NOMO-1 treated with dmso at 0.1 percent for 144 hours (cell line): ENCODE measurements around the gene TRAPPC2.
"Not testable (repeated sequence)": the region's sequence is repeated elsewhere in the genome, so short reads cannot be mapped to it uniquely, and the experiment has no call there.

ENCODE experiments used
- DNase-seq: peaks from one replicate; lab custom pipeline; 2025; ENCODE audit not compliant: unreplicated experiment; lab: John Stamatoyannopoulos, UW

TRAPPC2 gene

GRCh38 chrX:13699183-13699826 lies 35.1 kb downstream of the TRAPPC2 start:
- no peak for DNase-seq

- no peak for DNase-seq
Observed at GRCh38 chrX:13698432-13698831, 36.0 kb downstream of the TRAPPC2 start.

GRCh38 chrX:13697976-13698375 lies 36.4 kb downstream of the TRAPPC2 start:
- DNase-seq, result no peak

DNA sequence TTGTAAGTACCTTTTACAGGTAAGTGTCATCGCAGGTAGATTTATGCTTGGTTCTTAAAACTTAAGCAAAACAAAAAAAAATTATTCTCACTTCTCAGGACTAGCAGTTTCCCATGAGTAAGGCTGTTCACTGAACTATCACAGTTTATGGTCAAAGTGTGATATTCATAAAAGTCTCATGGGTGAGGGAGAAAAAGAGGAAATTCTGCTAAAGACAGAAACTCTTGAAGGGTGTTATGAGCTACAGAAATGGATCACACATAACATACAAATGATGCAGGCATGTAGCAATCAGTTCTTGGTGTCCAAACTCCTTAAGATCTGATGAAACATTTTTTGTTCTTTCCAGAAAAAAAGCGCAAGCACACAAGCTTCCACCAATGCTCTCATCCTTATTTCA lies 37.0 kb downstream of the TRAPPC2 start:
- DNase-seq, result peak; percentile 27

GRCh38 chrX:13695601-13696115 lies 38.8 kb downstream of the TRAPPC2 start:
- DNase-seq, result peak; percentile 51

DNA sequence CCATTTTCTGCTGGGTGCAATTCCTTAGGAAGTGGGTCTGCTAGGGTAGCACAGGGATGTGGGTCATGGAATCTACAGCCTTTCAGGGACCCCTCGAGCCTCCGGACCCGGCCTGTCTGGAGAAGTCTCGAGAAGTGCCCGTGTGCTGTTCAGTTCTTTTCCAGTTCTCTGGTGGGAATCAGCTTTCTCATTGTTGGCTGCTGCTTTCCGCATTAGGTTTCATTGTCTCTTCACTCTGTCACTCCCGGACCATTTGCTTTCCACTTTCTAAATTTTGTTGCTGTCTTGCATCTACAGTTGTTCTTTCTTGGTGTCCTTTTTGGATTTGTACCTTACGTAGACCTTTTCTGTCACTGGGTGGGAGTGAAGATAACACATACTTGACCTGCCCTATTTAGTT lies 39.4 kb downstream of the TRAPPC2 start:
- DNase-seq, result no peak

DNA sequence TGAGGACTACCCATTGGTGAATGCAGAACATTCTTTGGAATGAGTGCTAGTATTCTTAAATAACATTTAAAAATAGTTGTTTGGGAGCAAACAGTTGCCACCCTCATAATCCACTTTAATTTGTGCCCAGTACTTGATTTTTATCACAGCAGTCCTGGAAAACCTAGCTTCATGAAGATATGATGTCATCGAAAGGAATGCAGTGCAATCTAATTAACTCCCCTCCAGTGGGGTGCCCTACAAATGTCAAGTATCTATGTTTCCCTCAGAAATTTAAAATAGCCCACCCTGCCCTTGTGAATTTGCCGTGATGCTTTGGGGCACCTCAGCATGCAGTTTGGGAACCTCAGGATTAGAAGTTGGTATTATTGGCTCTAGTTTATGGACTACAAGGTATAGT lies 40.1 kb downstream of the TRAPPC2 start:
- no peak for DNase-seq

- DNase-seq, result peak; percentile 46
Observed at GRCh38 chrX:13693341-13693961, 41.0 kb downstream of the TRAPPC2 start.

DNA sequence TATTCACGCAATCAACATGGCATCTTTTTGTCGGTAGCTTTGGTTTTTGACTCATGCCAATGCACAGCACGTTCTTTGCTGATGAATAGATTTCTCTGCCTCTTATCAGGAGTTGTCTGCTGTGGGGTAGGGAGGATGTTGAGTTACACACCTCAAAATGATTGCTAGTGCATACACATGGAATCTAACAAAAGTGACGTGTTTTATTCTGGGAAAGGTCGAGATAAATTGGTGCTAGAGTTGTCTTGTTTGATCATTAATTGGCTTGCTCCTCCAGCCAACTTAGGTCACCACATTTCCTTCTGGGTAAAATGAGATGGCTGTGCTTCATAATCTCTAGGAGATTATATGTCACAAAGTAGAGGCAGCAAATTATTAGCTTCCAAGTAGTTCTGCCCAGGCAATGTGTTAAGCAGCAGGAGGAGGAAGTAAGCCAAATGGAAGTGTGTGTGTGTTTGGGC lies 41.6 kb downstream of the TRAPPC2 start:
- DNase-seq, result no peak

DNA sequence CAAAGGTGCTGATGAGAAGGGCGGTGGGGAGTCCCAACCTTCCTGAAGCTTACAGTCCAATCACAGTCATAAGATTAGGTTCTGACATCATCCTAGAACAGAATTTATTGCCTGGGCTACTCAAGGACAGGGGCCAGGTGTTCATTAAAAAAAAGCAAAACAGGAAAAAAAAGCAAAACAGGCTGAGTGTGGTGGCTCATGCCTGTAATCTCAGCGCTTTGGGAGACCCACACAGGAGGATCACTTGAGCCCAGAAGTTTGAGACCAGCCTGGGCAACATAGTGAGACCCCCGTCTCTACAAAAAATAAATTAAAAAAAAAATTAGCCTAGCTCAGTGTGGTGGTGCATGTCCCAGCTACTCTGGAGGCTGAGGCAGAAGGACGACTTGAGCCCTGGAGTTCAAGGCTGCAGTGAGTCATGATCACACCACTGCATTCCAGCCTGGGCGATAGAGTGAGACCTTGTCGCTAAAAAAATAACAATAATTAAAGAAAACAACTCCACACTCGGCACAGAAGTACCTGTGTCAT lies 42.5 kb downstream of the TRAPPC2 start:
- DNase-seq, result no peak

DNA sequence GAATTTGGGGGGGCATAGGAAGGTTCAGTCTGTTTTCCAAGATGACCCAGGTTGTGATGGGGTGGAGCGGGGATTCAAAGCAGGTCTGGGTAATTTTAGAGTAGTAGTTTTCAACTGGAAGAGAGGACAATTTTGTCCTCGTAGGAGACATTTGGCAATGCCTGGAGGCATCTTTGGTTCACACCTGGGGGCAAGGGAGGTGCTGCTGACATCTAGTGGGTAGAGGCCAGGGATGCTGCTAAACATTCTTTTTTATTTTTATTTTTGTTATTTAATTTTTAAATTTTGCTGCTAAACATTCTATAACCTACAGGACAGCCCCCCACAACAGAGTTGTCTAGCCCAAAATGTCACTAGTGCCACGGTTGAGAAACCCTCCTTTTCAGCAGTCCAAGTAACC lies 43.6 kb downstream of the TRAPPC2 start:
- no peak for DNase-seq

DNA sequence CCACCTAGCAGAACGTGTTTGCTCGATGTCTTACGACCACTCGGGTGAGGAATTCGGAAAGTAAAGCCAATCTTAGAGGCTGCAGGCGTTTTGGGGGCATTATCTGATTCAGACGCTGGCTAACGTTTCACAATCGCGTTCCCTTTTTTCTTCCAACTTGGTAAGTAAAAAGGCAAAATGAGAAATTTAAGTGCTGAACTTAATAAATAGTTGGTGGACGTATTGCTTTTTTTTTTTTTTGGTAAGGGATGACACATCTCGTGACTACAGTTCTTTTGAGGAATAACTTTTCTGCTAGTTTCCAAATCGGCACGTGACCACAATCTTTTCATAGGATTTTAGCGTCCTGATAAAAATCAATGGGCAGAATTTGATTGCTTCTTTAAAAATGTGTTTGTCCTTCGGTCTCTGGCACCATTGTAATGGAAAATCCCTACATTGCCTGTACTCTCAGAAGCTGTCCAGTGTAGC lies 44.6 kb downstream of the TRAPPC2 start:
- DNase-seq, result no peak

GRCh38 chrX:13688958-13689740 lies 45.3 kb downstream of the TRAPPC2 start, which contains the start of gene RAB9A:
Gene RAB9A, plus strand, starts transcription at chrX:13689128. Its CDS starts 19,619 bp downstream, at chrX:13708747.
- peak; percentile 52 for DNase-seq

GRCh38 chrX:13688384-13688957 lies 45.9 kb downstream of the TRAPPC2 start:
- no peak for DNase-seq

- no peak for DNase-seq
Observed at GRCh38 chrX:13687203-13687602, 47.2 kb downstream of the TRAPPC2 start.

GRCh38 chrX:13685126-13685763 lies 49.2 kb downstream of the TRAPPC2 start:
- DNase-seq, result no peak

DNA sequence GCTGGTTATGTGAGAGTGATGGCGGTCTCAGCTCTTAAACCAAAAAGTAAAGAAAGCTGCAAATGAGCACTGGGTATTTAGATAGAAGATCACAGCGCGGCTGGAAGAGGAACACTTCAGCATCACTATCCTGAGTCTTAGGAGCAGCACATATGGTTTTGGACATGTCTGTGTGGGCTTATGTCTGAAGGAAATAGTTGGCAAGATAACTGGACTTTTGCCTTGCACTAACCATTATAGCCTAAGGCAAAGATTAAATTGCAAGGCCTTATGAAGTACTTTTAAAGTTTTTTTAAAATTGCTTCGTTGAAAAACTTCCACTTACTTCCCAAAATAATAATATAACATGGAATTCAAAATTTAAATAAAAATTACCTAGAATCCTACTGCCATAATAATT lies 50.1 kb downstream of the TRAPPC2 start:
- DNase-seq, result no peak

- no peak for DNase-seq
Observed at GRCh38 chrX:13681595-13681994, 52.8 kb downstream of the TRAPPC2 start.

DNA sequence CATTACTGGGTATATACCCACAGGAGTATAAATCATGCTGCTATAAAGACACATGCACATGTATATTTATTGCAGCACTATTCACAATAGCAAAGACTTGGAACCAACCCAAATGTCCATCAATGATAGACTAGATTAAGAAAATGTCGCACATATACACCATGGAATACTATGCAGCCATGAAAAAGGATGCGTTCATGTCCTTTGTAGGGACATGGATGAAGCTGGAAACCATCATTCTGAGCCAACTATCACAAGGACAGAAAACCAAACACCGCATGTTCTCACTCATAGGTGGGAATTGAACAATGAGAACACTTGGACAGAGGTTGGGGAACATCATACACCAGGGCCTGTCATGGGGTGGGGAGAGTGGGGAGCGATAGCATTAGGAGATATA lies 54.7 kb downstream of the TRAPPC2 start:
- DNase-seq, result not testable (repeated sequence)

GRCh38 chrX:13676885-13677284 lies 57.5 kb downstream of the TRAPPC2 start:
- DNase-seq, result no peak

DNA sequence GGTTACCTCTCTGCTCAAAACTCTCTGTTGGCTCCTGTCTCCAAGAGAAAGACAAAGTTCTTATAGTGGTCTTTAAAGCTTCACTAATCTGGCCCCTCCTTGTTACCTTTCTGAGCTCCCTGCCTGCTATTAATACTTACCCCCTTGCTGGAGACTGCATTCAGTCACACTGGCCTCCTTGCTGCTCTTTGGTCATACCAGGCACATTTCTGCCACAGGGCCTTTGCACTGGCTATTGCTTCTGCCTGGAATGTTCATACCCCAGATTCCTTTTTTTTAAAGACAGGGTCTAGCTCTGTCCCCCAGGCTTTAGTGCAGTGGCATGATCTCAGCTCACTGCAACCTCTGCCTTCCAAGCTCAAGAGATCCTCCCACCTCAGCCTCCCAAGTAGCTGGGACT lies 61.4 kb downstream of the TRAPPC2 start:
- DNase-seq, result no peak
